Skin epidermis (tissue), 12 donors: ENCODE measurements around the gene ELMO1.

Experiments used
- H3K27ac ChIP-seq, 21 experiments: fragments of 200-600 bp; sonication (generic) in 11 of 21; one replicate each; pipeline ENCODE4 v1.5.0; 2020; ENCODE audit warnings: mild to moderate bottlenecking in 3 of 21, inconsistent platforms in 2 of 21, moderate library complexity in 2 of 21
- H3K4me3 ChIP-seq, 7 experiments: fragments of 200-600 bp; sonication (generic) in 2 of 7; one replicate each; pipeline ENCODE4 v1.5.0; 2020; ENCODE audit warnings: inconsistent platforms in 2 of 7, mild to moderate bottlenecking in 2 of 7, moderate library complexity in 1 of 7

The ELMO1 gene

DNA sequence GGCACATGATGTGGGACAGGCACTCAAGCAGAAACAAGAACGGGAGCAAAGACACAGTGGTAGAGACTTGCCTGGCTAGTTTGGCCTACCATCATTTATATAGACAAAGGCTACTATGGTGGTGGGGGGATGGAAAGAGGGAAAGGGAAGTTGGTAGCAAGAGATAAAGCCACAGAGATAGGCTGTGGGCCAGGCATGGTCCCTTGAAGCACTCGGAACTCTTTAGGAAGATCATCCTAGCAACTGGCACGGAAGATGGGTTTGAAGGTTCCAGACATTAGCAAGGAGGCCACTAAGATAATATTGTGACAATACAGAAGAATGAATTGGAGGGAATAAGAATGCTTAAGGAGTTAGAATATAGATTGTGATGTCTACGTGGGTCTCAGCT lies 319.6 kb downstream of the ELMO1 start:
- H3K27ac ChIP-seq: no peak overlapping the region
- no peak overlapping the region for H3K4me3 ChIP-seq

DNA sequence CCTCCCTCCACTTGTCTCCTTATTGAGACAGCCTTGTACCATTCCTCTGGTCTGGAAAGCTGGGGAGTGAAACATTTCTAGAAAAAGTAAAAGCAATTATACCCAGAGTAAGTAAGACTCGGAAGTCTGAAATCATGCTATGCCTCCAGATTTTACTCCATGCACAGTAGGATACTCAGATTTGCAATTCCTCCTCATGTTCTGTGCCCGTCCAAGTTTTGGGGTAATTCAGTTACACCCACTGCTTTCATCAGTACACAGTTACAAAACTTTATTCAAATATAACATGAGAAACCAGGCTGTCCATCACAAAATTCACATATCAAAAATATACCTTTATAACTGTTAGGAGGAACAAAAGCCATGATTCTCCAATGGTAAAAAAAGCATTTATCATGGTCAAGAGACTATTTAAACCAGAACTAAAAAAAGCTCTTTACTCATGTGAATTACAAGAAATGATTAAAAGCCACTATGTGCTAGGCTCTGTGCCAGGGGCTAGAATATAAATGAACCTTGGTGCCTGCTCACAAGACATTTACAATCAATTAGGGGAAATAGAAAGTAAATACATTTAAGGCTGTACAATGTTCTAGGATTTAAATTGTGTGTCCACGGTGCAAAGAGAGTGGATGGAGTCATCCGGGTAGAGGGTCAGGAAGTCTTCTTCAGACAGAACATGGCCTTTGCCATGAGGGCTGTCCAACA lies 320.2 kb downstream of the ELMO1 start:
- Histone ChIP-seq H3K4me3 (no peak overlapping the region), H3K27ac (no peak overlapping the region)

DNA sequence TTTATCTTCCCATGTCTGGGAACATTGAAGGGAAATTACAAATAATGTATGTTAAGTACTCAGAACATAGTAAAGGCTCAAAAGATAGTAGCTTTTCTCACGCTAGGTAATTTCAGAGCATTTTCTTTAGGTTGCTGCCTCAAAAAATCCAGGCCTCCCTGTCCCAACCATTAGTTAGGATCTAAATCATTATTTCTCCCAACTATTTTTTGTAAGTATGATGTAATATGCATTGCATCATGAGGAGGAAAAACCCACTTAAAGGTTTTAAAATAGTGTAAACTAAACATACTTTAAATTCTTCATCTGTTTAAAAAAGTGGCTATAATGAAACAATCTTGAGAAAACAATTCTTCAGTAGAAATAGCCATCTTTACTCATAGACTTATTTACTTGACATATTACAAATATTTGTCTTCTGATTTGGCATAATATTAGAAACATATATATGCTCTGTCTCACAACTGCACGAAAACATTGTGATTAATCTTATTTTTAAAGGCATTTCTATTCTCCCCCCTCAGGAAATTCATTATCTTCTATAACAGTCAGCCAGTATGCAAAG lies 329.3 kb downstream of the ELMO1 start:
- Histone ChIP-seq H3K4me3 (no peak overlapping the region), H3K27ac (no peak overlapping the region)

DNA sequence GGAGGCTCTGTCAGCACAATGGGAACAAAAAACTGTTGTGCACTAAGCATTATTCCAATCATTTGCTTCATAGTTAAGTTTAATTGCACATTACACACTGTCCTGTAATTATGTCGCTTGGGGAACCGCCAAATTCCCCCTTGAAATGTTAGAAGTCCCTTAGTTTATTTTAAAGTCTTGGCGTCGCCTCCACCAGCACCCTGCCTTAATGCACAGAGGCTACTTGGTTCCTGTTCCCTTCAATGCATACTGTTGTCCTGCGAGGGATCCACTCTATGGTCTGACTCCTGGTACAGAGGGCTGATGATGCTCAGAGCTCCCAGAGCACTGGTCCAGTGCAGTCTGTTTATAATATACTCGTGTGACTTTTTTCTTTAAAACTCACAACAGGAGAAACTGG lies 330.7 kb downstream of the ELMO1 start:
- Histone ChIP-seq H3K27ac (no peak overlapping the region), H3K4me3 (no peak overlapping the region)

DNA sequence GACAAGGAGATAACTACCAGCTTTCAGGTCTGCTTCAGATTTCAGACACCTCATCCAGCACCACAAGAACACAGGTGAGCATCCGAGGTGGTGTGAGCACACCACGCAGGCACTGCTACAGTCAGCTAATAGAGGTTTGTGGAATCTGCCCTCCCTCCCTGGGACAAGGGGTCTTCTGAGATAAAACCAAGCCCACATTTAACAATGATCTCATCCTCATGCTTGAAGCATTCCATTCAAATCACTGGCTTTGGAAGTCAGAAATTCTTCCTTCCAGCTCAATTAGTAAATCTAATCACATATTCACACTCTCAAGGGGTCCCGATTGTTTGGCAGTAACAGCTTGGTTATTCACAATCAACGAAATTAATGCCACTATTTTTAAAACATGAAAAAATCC lies 331.4 kb downstream of the ELMO1 start:
- H3K27ac ChIP-seq: no peak overlapping the region
- no peak overlapping the region for H3K4me3 ChIP-seq

DNA sequence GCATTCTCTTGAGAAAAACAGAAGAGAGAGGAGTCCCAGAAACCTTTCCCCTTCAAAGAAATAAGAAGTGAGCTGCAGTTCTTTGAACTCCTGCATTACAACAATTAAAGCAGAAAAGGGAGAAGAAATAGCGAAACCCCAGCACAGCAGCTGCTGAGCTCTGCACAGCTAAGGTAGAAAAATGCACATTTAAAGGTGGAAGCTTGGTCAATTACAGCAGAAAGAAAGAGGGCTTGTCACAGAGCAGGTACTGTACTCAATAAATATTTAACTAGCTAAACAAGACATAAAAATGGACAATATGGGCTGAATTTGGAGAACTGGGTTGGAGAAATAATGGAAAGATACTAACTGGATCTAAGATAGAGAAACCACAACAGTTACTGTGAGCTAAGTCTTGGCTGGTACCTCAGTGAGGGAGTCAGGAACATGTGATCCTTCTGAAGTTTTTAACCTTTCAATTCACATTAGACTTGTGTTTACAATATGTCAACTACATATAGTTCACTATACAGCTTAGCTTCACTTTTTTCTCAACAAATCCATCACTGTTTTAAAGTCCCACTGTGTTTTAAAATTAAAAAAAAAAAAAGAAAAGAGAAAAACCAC lies 332.5 kb downstream of the ELMO1 start:
- Histone ChIP-seq H3K4me3 (no peak overlapping the region), H3K27ac (no peak overlapping the region)

DNA sequence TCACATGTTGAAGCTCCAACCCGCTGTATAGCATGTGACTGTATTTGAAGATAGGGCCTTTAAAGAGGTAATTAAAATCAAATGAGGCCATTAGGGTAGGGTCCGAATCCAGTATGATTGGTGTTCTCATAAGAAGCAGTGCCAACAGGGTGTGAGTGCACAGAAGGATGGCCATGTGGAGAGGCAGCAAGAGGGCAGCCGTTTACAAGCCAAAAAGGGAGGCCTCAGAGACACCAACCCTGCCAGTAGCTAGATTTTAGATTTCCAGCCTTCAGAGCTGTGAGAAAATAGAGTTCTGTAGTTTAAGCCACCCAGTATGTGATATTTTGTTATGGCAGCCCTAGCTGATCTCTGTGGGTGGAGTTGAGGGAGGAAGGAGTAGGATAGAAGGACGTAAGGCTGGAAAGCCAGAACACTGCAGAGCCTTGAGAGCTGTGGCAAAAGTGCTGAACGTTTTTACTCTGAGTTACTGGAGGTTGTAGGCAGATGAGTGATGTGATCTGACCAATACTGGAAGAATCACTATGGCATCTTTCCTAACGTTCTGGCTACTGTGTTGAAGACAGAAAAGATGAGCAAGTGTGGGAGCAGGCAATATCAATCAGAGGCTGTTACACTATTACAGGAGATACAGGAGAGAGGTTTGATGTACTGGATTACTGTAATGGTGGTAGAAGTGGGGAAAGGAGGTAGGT lies 334.9 kb downstream of the ELMO1 start:
- no peak overlapping the region for H3K27ac ChIP-seq
- no peak overlapping the region for H3K4me3 ChIP-seq

DNA sequence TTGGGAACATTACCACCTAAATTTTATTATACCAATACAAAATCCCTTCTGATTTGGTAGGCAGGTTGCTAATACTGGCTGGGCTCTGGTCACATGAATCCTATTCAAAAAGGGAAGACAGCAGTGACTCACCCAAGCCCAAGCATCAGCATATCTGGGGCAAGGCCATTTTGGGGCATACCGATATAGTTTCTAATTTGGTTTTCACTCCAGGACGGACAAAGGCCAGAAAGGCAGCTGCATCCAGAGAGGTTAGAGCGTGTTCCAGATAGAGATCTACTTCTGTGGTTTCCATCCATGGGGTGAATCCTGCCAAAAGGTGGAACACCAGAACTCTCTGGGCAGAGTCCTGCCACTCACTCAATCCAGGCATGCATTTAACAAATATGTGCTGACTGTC lies 335.8 kb downstream of the ELMO1 start:
- H3K27ac ChIP-seq: no peak overlapping the region
- no peak overlapping the region for H3K4me3 ChIP-seq

DNA sequence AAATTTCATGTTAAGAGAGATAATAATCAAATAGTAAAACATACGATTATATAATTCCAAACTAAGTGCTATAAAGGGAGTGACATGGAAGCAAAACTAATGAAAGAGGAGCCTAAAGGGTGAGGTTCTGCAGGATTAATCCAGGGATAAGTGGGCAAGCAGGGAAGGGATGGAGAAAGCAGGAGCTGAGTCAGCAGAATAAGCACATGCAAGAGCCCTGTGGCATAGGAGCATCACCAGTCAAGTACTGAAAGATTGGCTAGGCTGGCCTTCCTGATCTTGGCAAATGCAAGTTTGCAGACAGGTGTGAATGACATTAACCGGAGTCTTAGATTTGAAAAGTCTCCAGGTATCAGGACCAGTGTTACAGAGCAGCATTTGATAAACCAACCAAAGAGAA lies 336.4 kb downstream of the ELMO1 start:
- no peak overlapping the region for H3K4me3 ChIP-seq
- no peak overlapping the region for H3K27ac ChIP-seq

DNA sequence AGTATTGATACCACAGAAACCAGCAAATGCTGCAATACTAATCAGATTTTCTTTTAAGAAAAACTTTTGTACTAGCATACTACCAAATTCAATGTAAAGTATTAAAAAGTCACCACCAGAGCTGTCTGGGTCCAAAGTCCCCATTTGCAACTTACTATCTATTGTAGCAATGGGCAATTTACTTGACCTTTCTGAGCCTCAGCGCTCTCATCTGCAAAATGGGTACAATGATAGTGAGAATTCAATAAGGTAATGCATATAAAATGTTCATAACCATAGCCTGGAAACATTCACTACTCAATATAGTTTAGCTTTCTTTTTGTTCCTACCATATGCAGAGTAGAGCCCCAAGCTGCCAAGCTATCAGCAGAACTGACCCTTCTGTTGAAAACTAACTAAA lies 337.2 kb downstream of the ELMO1 start:
- no peak overlapping the region for H3K4me3 ChIP-seq
- no peak overlapping the region for H3K27ac ChIP-seq

DNA sequence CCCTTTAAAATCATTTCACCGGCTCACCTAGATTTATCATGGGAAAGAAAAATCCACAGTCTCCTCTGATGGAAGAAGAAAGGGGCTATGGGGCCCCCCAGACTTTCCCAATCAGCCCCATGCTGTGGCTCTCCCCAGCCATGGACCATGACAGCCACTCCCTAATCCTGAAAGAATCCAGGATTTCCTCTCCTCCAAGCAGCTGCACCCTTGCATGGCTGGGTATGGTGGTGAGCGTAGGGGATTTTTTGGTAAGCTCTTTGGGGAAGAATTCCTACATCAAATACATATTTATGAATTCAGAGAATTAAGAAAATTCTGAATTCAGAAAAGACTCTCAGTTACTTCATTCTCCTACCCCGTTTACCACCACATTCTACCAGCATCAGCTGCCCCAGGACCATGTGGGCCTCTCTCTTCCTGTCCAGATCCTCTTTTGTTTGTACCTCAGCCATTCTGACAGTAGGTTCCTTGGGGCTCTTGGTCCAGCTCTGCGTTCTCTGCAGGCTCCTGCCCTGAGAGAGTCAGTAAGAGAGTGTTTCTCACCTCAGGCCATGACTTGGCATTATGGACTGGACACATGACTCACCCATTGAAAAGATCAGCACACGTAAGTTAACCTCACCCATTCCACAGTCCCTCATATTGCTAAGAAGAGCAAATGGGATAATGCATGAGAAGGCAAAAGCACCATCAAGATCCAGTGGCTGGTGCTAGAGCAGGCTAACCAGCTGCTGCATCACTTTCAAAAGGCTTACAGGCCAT lies 337.8 kb downstream of the ELMO1 start:
- H3K27ac ChIP-seq: no peak overlapping the region
- H3K4me3 ChIP-seq: no peak overlapping the region

DNA sequence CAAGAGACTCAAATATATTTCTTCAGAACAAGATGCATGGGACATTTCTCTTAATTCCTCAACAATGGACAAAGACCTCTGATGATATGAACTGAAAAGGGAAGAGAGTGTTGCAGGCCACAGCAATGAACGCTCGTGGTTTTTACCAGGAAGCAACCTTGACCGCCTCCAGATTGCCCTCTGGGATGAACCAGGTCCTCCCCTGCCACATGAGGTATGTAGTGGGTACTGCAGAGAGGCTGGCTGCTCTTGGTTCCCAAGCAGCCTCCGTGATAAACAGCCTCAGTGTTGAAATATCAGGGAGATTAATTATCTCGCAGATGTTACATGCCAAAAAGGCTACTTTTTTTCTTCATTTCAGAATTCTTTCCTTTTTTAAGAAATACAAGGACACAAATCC lies 338.8 kb downstream of the ELMO1 start:
- H3K4me3 ChIP-seq: no peak overlapping the region
- H3K27ac ChIP-seq: no peak overlapping the region

DNA sequence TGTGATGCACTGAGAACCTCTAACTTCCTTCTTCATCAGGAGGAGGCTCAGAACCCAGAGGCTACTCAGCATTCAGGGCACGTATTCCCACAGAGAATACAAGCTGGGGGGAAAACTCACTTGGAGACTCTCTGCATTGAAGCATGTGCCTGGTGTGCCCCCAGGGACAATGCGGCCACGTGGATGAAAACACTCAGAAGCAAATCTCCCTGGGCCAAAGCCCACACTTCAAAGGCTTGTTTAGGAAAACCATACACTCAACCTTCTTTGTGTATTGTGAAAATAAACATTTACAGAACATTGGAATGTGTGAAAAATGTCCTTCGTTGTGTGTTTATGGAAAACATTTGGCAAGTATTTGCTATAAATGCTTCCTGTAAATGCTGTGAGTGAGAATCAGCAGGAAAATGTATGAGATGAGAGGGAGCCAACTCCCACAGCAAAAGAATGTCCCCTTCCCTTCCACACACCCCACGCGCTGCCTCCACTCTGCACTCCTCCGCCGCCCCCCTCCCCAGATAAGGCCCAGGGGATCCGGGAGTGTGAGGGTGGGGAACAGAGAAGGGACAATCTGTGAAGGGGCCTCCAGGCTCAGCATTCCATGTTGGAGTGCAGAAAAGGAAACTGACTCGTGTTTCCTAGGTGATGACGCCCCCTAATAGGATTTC lies 339.5 kb downstream of the ELMO1 start:
- H3K27ac ChIP-seq: no peak overlapping the region

DNA sequence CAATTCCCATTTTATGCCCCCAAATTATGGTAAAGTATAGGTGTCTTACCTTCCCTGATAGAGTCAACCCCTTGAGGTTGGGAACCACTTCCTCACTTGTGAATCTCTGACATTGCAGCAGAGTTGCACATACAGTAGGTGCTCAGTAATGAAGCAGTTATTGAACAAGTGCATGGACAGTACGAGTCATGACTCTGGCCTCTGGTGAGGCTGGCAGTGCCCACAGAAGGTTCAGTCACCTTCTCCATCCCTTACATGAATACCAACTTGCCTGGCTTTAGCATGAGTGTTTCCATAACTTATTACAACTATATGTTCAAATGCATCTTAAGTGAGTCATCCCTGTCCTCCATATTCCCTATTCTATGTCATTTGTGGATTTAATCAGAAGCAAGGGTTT lies 340.0 kb downstream of the ELMO1 start:
- no peak overlapping the region for H3K4me3 ChIP-seq
- no peak overlapping the region for H3K27ac ChIP-seq

More for the DNA sequence above, 339.5 kb downstream of the ELMO1 start:
- no peak overlapping the region for H3K4me3 ChIP-seq

DNA sequence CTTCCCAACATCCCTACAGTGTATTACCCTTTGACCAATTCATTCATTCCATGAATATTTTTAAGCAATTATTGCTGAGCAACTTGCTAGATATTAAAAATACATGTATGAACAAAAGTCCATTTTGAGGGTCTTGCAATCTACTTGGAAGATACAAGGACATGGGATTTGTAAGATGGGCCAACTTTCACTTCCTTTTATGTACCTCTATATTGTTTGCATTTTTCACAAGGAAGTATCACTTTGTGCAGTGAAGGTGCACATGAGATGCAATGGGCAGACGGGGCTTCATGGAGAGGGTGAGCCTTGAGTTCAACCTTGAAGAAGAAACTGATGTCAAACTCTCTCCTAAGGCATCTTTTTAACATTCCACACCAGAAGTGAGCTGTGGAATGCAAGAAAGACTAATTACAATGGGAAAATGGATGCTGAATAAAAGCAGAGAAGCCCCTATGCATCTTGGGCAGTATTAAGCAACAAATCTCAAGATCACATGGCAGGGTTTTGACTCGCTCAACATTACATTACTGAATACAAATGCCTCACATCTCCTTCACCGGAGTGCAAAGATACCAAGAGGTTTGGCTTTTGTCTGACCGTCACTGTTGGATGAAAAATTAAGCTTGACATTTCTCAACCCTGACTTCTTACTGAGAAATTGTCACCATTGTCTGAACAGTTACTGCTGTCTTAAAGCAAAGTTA lies 341.5 kb downstream of the ELMO1 start:
- no peak overlapping the region for H3K4me3 ChIP-seq
- H3K27ac ChIP-seq: no peak overlapping the region

DNA sequence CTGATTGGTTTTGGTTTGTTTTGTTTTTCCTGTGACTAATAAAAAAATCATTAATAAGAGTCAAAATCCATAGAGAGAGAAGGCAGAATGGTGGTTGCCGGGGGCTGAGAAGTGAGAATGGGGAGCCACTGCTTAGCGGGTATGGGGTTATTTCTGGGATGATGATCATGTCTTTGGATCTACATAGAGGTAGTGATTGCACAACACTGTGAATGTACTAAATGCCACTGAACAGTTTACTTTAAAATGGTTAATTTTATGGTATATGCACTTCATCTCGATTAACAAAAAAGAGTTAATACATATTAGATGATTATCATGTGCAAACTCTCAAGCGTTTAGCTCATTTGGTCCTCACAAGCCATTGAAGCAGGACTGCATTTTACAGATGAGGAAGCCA lies 342.9 kb downstream of the ELMO1 start:
- no peak overlapping the region for H3K4me3 ChIP-seq
- H3K27ac ChIP-seq: no peak overlapping the region

DNA sequence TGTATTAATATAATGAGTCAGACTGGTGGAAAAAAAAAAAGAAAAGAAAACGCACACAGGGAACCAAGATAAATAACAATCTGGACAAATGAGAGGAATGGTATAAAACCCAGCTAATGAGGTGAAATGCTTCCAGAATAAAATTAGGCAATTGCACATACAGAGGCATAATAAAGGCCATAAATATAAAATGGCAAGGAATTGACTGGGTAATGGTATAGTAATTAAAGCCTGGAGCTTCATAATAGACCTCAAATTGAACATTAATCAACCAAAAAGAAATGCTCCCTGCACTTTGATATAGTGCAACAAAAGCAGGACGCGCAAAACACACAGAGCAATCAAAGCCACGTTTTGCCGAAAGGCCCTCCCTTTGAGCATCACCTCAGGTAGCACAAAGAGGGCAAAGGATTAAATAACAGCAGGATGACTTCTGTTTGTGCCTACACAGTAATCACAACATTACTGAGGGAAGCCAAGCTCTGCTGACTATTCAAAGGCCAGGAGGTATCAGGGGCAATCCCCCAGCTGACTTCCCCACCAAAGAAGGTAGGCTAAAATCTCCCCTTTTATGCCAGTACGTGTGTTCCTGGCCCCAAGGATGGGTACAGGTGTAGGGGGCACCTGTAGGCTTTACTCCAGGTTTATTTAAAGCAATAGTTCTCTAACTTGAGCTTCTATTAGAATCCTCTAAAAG lies 343.7 kb downstream of the ELMO1 start:
- H3K4me3 ChIP-seq: no peak overlapping the region
- no peak overlapping the region for H3K27ac ChIP-seq

DNA sequence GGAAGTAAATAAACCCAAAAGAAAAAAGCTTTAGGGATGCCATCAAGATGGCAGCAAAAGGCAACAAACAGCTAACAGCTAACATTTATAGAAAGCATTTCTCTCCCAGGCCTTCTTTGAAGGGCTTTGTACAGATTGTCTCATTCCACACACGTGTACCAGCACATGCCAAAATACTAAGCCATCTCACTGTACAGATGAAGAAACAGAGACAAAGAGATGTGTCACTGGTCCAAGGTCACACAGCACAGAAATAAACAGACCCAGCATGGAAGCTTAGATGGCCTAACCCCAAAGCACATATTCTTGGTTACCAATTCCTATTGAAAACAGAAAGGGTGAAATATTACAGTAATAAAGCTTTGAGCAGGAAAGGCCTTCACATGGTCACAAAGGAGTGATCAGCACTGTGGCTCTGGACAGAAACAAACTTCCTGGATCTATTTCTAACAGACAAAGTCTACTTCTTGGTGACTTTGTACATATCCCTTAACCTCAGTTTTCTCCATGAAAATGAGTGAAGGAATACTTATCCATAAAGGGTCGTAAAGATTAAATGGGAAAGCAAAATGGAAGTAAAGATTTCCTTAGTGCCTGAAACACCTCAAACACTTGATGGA lies 346.0 kb downstream of the ELMO1 start:
- no peak overlapping the region for H3K27ac ChIP-seq

More for the DNA sequence above, 346.0 kb downstream of the ELMO1 start:
- H3K4me3 ChIP-seq: no peak overlapping the region
